GM18867 (cell line): ENCODE data around the gene XPNPEP1.
"Not testable (repeated sequence)": the region's sequence is repeated elsewhere in the genome, so short reads cannot be mapped to it uniquely, and the experiment has no call there.

ENCODE experiments used
- ATAC-seq: cut with Tn5 transposase; IDR thresholded peaks from one replicate; pipeline ENCODE4 v1.9.1; 2021; ENCODE audit warnings: mild to moderate bottlenecking, moderate library complexity; ENCODE audit not compliant: unreplicated experiment

Gene XPNPEP1

DNA sequence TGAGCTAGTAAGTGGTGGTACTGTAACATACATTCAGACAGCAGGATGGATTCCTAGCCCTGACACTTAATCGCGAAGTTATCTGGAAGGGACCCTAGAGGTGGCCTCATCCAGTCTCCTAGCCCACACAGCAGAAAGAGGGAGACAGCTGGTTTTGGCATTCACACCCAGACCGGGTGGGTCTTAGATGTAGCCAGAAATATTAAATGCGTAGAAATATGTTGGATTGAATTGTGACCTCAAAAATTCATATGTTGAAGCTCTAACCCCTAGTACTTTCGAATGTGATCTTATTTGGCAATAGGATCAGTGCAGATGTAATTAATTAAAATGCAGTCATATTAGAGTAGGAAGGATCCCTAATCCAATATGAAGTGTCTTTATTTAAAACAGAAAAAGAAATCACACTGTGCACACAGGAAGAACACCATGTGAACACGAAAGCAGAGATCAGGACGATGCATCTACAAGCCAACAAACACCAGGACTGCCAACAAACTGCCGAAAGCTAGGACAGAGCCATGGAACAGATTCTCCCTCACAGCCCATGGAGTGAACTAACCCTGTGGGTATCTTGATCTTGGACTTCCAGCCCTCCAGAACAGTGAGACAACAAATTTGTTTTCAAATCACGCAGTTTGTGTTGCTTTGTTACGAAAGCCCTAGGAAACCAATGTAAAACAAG, 2.9 kb upstream of the XPNPEP1 start:
- no peak for ATAC-seq

DNA sequence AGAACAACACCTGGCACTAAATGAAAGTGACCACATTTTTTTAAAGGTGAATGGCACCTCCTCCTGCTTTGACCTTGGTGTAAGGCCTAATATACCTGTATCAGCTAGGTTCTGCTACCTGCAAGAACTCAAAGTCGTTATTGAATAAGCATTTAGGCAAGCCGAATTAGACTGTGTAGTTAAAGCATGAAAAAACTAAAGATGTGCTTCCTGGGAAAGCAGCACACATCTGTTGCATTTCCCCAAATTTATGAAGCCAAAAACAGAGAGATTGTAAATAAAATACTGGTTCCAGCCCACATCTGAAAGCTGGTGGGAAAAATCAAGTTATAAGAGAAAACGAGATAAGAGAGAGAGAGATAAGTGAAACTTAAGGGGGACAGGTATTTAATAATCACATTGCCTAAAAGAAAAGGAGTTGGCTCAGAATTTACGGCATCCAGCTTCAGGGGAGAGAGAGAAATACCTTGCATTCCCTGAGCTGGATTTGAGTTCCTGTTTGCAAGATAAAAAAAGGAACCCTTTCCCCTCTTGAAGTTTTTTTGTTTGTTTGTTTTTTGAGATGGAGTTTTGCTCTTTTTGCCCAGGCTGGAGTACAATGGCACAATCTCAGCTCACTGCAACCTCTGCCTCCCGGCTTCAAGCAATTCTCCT, 1.8 kb upstream of the XPNPEP1 start:
- no peak for ATAC-seq

DNA sequence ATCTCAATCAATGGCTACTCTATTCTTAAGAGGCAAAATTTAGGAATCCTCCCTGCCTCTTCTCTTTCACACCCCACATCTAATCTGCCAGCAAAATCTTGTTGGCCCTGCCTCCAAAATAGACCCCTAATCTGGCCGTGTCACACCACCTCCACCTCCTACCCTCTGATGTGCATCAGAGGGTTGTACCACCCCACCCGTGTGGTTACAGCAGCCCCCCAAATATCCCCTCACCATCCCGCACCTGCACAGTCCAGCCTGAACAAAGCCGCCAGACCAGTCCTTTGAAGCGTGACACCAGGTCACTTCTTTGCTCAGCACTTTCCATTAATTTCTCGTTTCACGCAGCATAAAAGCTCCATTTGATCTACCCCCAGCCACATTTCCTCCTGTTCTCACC, 776 bp upstream of the XPNPEP1 start:
- no peak for ATAC-seq

DNA sequence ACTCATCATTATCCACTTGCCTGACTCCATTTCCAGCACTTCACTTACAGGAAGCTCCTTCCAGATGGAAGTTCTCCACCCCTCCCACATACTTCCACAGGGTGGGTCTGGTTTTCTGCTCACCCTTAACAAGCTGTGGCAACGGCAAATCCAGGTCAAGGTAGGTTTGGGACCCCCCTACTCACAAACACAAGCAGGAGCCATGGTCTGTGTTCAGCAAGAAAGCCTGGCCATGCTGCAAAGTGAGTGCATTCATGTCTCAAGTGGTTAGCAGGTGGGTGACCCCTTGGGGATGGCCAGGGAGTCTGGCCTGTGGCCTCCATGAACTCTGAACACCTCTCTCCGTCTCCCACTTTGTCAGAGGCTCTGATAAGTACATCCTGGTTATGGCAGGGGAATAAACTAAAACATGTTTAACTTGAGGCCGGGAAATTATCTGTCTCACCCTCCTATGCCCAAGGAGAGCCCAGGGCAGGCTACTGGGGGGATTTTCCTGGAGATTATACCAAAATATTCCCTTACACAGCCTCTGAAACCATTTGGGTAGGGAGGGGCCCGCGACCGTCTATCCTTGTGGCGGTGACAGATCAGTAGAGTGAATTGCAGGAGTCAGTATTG, 844 bp downstream of the XPNPEP1 start:
- ATAC-seq = no peak

DNA sequence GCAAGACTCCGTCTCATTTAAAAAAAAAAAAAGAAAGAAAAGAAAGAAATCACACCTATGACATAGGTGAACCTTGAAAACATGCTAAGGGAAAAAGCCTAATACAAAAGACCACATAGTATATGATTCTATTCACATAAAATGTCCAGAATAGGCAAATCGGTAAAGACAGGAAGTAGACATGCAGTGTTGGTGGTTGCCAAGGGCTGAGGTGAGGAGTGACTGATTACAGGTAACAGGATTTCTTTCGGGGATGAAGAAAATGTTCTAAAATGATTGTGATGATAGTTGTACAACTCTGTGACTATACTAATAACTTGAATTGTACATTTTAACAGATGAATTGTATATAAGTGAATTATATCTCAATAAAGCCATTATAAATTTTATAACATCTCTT, 3.3 kb downstream of the XPNPEP1 start:
- no peak for ATAC-seq

GRCh38 chr10:109919220-109919619, 4.1 kb downstream of the XPNPEP1 start:
- ATAC-seq = no peak

- not testable (repeated sequence) for ATAC-seq
These were observed 4.6 kb downstream of the XPNPEP1 start for GRCh38 chr10:109918707-109919106.

GRCh38 chr10:109915566-109915965, 7.7 kb downstream of the XPNPEP1 start:
- no peak for ATAC-seq

DNA sequence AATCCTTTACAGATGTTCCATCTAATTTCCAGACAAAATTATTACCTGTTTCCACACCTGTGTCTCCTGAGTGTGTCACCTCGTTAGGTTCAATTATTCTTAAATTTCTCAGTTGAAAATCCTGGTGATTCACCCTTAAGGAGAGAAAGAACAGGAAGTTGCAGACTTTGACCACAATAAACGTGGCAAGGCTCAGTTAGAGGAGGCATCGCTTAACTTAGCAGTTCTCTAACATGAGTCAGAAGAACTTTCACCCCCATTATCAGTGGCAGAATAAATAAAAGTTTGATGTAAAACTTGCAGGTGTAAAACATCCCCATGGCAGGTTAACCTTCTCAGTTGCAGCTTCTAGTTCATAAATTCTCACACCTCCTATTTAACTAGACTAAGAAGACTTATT, 8.3 kb downstream of the XPNPEP1 start:
- ATAC-seq = peak; percentile 37

GRCh38 chr10:109913306-109913892, 9.9 kb downstream of the XPNPEP1 start:
- no peak for ATAC-seq

- peak; percentile 84 for ATAC-seq
These were observed 10.7 kb downstream of the XPNPEP1 start for GRCh38 chr10:109912335-109913281.

DNA sequence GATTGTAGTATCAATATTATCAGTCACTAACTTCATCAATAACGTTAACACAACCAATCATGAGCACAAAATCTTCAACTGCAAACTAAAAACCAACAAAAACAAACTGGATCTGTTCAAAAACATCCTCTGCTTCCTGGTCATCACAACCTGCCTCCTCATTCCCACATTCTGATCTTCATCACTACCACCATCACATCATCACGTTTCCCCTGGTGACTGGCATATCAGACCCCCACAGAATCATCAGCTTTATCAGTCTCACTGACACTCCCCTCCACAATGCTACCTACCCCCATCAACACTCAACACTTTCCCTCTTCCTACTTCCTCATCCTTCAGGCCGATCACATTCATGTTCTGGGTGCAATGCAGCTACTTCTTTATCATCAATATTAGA, 11.4 kb downstream of the XPNPEP1 start:
- ATAC-seq = no peak

GRCh38 chr10:109906316-109906715, 17.0 kb downstream of the XPNPEP1 start:
- ATAC-seq = no peak

- no peak for ATAC-seq
These were observed 18.9 kb downstream of the XPNPEP1 start for GRCh38 chr10:109904397-109904796.

GRCh38 chr10:109902992-109903947, 20.0 kb downstream of the XPNPEP1 start:
- peak; percentile 73 for ATAC-seq

DNA sequence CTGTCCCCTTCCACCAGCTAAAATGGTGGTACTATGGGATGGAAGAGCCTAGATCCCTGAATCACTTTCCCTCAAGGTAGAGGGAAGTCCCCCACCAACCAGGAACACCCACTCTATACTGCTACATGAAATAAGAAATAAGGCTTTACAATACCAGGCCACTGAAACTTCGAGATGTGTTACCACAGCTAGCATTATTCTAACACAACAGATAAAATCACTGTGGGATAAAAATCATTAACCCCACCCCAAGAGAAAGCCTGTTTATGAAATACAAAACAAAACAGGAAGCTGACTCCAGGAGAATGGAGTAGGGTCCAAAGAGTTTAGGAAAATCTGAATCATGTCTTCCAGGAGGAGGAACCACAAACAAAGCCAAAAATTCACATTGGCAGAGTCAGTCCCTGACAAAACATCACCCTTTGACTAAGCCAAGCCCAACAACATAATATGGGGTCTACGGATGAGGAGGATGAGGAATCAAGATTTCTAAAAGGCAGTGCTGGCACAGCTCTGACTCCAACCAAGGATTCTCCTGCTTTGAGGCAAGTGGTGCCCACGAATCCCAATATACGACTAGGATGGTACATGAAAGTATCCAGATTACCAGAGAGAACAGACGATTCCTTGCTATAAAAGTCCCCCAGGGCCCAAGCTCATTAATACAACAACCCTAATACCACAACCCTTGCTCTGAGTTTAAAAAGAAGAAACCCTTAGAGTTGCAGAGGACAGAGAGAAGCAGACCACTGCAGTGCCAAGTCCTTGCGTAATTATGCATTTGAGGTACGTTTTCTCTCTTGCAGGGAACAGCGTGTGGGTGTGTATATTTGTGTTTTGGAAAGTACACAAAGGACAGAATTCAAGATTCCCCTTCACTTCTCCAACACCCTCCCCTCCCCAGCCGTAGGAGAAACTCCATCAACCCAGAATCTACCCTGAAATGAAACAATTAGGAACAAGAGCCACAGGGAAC, 23.7 kb downstream of the XPNPEP1 start:
- no peak for ATAC-seq

DNA sequence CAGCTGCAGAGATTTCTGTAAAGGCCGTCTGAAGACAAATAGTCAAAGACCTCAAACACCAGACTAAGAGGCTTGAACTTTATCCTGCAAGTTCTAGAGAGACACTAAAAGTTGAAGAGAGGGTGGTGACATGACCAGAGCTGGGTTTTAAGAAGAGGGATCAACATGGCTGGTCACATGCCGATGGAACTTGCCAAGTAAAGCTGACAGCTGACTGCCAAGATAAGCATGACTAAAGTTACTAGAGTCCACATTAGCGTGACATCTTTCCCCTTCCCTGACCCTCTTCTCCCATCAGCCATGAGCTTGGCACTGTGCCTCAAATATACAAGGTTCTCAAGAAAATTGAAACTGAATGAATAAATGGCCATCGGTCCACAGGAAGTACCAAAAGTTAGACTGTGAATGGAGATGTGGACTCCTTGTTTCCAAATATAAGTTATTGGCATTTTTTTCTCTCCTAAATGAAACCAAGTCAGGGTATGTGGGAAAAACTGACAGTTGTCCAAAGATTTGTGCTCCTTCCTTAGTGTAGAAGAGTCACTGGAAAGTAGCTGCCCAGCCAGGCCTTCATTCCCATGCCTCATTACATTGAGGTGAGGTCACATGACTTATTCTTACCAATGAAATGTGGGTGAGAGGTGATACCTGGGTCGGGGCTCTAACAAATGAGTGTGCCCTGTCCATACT, 24.5 kb downstream of the XPNPEP1 start:
- no peak for ATAC-seq

GRCh38 chr10:109898007-109898406, 25.3 kb downstream of the XPNPEP1 start:
- no peak for ATAC-seq
